T-helper 1 cell (primary cell): ENCODE results near the gene LARP6.
A peak's percentile ranks its signal among the peaks of the same experiment; 100 is the strongest.
"Not testable (repeated sequence)": the region's sequence is repeated elsewhere in the genome, so short reads cannot be mapped to it uniquely, and the experiment has no call there.

Experiments used
- DNase-seq, 5 donors: peaks; one replicate each; pipeline ENCODE4 v3.0.0-alpha.2; 2012 to 2020
- total RNA-seq, 4 donors: gene quantifications; one replicate each; lab custom pipeline; 2026; lab: John Stamatoyannopoulos, UW

Gene LARP6
- total RNA-seq = 0 reads per million in 4 donors

DNA sequence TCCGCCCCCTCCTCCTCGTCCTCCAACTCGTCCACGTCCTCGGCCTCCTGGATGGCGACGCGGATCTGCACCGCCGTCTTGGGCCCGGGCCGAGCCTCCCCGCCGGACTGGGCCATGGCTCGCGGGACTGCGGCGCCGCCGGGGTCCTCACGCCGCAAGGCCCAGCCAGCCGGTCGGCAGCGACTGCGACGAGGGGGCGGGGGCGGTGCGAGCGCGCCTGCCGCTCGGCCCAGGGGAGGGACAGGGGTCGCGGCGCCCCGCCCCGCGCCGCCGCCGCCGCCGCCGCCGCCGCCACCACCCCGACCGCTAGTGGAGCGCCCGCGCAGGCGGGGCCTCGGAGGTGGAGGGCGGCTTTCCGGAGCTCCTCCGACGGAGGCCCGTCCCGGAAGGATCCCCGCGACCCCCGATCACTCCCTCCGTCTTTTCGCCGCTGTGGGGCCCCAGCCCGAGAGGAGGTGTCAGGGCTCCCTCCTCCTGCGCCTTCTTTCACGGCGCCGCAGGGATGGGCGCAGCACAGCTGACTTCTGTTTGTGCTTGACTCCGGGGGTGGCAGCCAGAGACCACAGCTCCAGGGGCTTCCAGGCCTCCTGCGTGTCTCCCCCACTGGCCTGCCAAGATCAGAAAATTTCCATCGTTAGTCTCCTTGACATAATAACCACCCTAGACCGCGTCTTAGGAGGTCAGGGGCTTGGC is at the start of gene LARP6:
Gene LARP6 (minus strand): TSS at position 185 of the 693 bp plus-strand sequence. CDS start 69 bp downstream, at position 116.
- peak in 1 of 5 donors; percentile 9 for DNase-seq

DNA sequence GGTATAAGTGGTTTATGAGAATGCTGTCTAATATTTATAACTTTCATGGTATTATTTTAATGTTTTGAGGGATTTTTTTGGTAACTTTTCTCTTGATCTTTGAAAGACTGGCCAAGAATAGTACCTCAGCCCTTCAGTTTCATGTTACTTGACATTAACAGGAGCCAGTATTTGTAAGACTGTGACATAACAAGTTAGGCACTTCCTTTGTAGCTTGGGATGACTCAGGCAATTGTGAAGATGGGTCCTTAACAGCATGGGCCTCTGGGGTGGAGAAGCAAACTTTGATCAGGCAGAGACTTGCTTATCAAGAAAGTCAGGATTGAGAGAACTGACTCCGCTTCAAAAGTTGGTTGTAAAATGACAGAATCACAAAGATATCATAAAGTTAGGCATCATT is 48.1 kb upstream of the LARP6 start:
- DNase-seq = no peak

DNA sequence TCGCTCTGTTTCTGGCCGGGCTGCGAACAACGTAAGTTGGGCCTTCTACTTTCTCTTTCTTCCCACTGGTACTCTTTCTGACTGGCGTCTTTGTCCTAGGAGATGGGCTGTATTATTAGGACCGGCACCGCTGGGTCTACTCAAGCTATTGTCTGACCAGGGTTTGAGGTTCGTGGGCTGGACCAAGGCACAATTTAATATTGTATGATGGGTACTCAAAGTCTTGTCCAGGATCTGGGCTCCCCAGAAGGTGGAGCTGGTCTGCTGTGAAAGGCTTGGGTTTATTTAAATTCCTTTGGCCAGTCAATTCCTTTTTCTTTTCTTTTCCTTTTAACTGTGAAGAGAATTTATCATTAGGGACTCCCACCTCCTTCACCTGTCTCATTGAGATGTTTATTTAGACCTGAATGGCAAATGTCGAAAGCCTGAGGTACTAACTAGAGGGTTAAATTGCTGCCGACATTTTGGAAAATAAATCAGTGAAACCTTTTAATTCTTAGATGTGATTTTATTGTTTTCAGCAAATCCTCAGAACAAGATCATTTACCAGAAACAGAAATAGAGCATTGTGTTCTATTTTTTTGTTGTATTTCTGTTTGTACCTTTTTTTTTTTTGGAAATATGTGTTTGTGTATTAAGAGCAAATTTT is 39.1 kb upstream of the LARP6 start:
- DNase-seq = no peak

DNA sequence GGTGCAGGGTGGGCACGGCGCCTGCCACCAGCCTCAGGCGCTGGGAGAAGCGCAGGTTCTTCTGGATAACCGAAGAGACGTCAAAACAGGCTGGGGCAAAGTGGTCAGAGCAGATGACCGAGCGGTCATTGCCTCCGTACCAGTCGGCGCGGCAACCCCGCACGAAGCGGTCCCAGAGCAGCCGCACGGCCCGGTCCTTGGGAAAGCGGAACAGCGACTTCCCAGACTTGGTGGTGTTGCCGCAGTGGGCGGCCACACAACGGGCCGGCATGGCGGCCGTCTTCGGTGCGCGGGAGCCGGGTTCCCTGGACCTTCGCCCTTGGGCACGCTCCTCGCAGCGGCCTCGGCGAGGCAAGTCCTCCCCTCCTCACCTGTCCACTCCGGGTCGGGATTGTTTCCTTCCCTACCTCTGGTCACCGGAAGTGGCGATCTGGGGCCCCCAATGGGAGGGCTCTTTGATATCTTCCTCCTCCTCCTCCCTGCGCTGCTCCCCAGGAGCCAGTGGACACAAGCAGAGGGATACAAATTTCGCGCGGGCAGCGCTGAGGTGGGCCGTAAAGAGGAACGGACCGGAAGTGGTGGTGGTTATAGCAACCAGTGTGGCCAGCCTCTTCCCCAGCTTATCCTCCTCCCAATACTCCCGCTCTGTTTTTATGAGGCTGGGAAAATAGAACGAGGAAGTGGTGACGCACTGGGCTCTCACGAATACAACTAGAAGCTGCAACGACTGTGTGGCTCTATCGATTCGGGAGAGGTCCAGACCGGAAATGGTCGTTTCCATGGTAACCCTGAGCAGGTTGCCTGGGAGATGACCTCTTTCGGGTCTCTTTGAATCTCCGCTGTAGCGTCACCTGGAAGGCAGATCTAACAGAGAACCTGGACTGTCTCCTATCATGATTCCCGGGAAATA is 38.3 kb upstream of the LARP6 start, which contains the start of the genes LRRC49 and THAP10:
Gene LRRC49 (plus strand): TSS at position 825 of the 910 bp plus-strand sequence. CDS start 69 bp downstream, at position 894.
Gene THAP10 (minus strand): TSS at position 432 of the 910 bp plus-strand sequence. CDS start 161 bp downstream, at position 271.
- DNase-seq = peak in 2 of 5 donors; percentile 1 to 41

DNA sequence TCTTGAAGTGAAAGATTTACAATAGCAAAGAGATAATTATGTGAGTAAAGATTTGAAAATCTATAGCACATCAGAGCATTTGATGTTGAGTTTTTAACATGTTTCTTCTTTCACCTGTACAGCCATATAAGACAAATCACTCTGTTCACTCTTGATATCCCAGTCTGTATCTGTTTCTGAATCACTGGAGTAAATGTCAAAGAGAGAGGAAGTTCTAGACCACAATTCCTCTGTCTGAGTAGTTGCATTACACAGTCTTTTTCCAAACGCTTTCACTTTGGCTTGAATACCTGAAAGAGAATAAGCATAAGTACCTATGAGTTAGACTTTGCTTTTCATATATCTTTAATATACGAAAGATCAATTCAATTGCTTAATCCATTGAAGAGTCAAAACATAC is 28.4 kb upstream of the LARP6 start:
- no peak for DNase-seq

DNA sequence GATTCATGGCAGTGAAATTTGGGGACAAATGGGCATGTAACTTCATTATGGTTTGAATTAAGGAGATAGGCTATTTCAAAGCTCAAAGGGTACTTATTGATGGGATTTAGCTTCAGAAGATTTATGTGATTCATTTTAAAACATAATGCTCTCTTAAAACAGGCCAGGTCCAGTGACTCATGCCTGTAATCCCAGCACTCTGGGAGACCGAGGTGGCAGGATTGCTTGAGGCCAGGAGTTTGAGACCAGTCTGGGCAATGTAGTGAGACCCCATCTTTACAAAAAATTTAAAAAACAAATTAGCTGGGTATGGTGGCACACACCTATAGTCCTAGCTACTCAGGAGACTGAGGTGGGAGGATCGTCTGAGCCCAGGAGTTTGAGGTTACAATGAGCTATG is 26.8 kb upstream of the LARP6 start:
- DNase-seq = no peak

DNA sequence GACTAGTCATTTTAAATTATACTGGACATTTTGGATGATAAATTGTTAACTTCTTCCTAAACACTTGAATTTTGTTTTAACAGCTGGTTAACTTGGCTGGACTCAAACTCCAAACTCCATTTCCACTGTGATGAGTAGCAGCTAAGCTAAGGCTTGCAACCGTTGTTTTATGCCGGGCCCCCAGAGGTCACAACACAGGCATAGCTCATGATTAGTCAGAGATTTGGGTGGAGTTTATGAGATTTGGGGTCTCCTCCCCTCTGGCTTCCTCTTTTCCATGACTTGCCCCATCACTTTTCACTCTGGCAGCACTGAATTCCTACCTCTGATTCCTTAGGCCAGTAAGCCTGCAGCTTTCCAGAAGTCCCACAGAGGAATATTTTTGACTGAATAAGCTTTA is 25.4 kb upstream of the LARP6 start:
- no peak for DNase-seq

DNA sequence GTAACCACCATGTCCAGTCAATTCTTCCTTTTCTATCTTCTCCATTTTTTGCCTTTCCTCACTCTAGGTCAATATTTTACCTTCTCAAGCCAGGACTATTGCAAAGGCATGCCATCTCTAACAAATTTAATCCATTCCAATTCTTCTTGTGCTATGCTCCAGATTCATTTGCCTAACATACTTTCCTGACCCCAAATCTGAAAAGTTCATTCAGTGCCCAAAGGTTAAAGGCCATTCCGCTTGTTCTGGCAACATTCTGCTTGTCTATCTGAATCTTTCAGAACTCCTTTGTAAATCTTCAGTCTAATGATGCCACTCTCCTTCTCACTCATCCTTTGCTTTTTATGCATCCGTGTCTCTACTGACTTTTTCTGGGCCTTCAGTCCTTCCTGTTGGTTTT is 22.7 kb upstream of the LARP6 start:
- no peak for DNase-seq

DNA sequence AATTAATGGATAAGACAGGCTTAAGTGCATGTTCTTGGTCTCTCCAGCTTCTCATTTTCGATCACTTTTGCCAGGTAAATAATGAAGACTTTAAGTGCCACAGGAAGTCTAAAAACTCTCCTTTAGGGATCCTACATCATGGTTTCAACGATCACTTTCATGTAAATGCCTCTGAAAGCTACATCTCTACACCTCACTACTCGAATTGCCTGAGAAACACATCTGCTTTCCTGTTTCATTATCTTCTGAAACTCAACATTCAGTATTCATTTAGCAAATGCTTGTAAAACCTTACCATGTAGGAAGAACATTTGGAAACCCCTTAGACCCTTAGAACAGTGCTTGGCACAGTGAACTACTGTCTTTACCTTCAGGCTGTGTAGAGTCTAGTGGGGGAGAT is 22.1 kb upstream of the LARP6 start:
- DNase-seq = no peak

DNA sequence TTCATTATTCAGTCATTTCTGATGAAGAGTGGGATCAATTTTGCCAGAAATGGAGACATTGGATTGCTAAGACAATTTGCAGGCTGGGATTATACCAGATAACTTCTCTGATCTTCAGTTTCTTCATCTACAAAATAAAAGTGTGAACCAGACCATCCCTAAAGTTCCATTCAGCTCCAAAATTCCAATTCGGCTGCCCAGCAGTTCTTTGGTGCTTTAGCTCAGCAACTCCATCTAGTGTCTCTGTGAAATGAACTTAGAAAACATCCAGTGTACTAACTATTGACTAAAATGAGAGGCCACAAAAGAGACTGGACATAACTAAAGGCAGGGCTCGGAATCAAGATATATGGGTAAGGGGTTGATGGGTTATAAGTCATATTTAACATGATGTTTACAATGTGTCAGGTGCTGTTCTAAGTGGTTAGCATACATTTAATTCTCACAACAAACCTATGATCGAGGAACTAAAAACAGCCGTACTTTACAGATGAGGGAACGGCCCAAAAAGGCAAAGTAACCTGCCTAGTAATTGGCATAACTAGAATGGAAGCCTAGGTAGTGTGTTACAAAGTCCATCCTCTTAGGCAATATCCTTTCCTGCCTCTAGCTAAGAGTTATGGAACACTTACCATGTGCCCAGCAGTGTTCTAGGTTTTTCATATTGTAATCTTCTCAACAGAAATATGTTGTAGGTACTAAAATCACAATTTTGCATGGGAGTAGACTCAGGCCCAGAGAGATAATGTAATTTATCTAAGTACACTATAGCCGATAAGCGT is 21.2 kb upstream of the LARP6 start:
- no peak for DNase-seq

DNA sequence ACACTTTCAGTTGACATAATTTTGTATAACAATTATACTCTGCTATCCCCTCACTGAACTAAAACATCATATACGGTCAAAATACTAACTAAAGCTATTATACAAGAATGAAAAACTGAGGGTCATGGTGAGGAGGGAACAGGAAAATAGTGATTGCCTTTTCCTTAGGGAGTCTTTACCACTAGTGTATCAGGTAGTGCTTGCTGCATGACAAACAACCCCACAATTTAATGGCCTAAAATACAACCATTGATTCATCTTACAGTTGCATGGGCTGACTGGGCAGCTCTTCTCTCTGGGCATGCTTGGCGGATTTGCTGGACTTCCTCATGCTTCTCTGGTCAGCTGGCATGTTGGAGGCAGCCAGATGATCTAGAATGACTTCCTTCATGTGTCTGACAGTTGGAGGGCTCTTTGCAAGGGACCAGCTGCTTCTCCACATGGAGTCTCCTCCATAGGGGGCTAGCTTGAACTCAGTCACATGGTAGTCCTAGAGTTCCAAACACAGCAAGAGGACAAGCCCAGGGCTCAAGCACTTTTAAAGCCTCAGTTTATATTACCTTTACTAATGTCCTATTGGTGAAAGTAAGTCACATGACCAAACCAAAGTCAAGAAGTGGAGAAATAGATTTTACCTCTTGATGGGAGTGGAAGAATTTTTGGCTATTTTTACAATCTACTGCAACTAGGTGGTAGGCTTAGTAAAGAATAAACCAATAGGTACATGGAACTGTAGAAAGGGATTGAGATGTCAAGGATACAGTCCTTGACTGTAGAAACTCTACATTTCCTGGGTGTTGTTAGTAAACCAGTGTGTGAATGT is 19.5 kb upstream of the LARP6 start:
- DNase-seq = no peak

DNA sequence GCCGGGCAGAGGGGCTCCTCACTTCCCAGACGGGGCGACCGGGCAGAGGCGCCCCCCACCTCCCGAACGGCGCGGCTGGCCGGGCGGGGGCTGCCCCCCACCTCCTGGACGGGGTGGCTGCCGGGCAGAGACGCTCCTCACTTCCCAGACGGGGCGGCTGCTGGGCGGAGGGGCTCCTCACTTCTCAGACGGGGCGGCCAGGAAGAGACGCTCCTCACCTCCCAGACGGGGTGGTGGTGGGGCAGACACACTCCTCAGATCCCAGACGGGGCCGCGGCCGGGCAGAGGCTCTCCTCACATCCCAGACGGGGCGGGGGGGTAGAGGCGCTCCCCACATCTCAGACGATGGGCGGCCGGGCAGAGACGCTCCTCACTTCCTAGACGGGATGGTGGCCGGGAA is 17.5 kb upstream of the LARP6 start:
- DNase-seq = not testable (repeated sequence)

DNA sequence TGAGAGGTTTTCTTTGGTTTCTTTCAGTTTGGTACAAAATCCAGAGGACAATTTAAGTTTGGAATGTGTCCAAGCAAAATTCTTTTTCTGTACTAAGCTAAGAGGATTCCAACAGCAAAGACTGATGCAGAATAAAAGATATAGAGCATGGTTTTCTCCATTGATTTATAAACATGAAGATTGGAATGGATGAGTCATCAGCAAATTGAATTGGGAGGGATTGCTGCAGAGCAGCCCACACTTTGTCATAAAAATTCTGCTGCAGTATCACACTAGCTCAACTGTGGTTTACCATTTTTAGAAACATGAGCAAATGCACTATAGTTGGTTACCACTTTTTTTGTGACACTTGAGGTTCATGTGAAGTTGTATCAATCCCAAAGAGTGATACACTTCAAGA is 16.1 kb upstream of the LARP6 start:
- no peak for DNase-seq

DNA sequence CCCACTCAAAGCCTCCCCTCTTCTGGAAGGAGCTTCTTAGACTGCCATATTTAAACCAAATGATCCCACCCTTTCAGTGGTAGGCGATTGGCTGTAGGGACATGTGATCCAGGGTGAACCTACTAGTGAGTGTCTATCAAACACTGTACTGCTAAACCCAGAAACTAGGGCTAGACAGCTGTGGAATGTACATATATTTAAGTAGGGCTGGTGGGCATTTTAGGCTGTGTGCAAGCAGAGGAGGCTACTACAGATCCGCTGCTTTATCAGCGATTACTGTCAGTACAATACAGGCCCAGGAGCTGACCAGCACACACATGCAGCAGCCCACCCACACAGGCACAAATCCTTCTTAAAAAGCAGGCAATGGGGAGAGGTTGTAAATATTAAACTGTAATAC is 15.4 kb upstream of the LARP6 start:
- DNase-seq = no peak

DNA sequence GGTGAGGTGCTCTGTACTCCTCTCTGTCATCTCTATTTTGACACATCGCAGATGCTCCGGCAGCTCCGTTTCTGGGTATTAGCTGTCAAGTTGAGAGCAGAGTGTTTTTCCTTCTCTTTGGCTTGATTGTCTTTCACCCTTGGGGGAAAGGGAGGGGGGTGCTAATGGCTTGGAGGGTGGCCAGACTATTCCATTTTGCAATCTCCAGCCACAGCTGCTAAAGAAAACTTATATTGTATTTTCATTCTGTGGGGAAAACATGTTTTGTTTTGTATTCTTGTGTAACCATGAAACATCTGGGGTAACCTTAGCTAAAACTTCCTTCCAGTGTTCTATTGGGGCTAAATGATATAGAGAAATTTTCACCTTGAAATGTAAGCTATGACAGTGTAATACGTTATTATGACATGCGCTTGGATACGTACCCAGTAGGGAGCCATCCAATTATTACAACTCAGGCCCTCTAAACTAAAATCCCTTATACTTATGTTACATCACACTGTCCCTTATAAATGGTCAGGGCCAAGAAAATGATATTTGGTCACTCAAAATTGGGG is 14.0 kb upstream of the LARP6 start:
- no peak for DNase-seq

DNA sequence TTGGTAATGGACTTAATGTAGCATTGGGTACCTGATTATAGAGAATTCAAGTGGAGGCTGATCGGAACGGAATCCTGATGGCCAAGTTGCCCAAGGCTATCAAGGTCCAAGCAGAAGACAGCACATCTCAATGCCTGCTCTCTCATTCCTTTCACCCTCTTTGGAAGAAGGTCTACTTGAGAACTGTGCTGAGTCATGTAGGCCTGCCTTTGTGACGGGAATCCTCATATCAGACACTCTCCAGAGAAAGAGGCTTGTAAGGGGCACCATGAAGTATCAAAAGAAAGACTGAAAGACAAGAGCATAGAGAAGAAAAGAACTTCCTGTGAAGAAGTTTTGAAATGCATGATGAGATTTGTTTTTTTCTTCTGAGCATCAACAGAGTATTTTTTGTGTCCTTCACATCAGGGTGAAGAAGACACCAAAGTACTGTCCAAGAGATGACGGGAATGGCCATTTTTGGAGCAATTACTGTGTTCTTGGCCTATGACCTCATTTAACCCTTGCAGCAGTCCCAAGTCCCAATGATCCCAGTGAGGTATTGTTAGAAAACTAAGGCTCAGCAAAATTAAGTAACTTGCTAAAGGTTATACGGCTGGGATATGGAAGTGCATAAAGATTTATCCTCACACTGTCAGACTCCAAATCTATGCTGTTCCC is 13.2 kb upstream of the LARP6 start:
- no peak for DNase-seq

DNA sequence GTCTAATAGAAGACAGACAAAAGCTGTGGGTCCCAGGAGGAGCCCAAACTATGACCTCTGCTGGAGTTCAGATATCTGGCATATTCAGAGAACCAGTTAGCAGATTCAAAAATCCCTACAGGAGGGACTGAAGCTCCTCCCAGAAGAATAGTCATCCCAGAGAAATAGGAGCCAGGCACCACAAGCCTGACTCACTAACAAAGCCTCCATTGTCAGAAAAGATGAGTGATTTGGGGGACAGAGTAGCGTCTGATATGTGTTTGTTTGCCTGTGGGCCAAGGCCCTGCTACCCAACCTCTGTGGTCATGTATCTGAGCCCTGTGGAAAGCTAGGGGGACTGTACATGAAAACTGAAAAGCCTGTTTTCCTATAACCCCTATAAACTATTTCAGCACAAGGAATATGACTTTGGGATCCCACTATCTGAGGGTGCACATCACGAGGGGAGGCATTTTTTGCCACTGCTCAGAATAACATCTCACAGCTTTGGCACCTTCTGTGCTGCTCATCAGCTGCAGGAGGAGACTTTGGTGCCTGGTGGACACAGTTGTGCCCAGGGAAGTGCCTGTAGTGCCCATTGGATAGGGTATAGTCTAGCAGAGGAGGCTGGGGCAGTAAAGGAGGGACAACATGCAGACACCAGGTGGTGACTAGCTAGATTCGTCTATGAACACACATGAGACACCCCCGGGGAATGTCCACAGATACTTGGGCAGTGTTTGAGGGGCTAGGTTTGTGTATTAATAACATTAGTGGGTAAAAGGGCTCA is 9.7 kb upstream of the LARP6 start:
- no peak for DNase-seq

DNA sequence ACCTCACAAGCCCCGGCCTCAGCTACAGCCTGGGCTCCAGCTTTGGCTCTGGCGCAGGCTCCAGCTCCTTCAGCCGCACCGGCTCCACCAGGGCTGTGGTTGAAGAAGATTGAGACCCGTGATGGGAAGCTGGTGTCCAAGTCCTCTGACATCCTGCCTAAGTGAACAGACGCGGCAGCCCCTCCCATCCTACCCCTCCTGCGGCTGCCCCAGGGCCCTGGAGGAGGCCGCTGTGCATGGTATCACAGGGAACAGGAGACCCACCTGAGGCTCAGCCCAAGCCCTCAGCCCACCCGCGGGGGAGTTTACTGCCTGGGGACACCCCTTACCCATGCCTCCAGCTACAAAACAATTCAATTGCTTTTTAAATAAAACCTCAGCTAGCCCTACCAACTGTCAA is 6.0 kb upstream of the LARP6 start:
- DNase-seq = no peak

DNA sequence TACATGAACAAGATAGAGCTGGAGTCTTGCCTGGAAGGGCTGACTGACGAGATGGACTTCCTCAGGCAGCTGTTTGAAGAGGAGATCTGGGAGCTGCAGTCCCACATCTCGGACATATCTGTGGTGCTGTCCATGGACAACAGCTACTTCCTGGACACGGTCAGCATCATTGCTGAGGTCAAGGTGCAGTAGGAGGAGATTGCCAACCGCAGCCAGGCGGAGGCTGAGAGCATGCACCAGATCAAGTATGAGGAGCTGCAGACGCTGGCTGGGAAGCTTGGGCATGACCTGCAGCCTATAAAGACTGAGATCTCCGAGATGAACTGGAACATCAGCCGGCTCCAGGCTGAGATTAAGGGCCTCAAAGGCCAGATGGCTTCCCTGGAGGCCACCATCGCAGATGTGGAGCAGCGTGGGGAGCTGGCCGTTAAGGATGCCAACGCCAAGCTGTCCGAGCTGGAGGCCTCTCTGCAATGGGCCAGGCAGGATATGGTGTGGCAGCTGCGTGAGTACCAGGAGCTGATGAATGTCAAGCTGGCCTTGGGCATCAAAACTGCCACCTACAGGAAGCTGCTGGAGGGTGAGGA is 5.5 kb upstream of the LARP6 start:
- DNase-seq = no peak
